GM12892 (cell line): ENCODE measurements around the gene SCYL1.

Experiments
- POLR2A ChIP-seq: IDR thresholded peaks from 2 replicates; pipeline ENCODE4 v1.6.1; 2011; ENCODE audit warnings: low read depth, low read length, control low read depth
- POLR2AphosphoS5 ChIP-seq: IDR thresholded peaks from 2 replicates; pipeline ENCODE4 v1.6.1; 2011; ENCODE audit warnings: low read depth, low read length, control low read depth
- TAF1 ChIP-seq: IDR thresholded peaks from 2 replicates; pipeline ENCODE4 v1.6.1; 2011; ENCODE audit warnings: low read depth, mild to moderate bottlenecking, control low read depth, low read length, borderline replicate concordance

DNA sequence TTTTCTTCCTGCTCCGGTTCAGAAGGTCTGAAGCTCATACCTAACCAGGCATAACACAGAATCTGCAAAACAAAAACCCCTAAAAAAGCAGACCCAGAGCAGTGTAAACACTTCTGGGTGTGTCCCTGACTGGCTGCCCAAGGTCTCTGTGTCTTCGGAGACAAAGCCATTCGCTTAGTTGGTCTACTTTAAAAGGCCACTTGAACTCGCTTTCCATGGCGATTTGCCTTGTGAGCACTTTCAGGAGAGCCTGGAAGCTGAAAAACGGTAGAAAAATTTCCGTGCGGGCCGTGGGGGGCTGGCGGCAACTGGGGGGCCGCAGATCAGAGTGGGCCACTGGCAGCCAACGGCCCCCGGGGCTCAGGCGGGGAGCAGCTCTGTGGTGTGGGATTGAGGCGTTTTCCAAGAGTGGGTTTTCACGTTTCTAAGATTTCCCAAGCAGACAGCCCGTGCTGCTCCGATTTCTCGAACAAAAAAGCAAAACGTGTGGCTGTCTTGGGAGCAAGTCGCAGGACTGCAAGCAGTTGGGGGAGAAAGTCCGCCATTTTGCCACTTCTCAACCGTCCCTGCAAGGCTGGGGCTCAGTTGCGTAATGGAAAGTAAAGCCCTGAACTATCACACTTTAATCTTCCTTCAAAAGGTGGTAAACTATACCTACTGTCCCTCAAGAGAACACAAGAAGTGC is 26.7 kb upstream of the SCYL1 start:
- TF ChIP-seq POLR2A (0 out of 2 replicates have a peak, but pooled peaks have one; percentile 33), TAF1 (peak; percentile 78; the same call in 1 of the 2 replicates), POLR2AphosphoS5 (no peak)
